HG03571 (cell line): ENCODE measurements around the gene TRAPPC3.
"Not testable (repeated sequence)": the region's sequence is repeated elsewhere in the genome, so short reads cannot be mapped to it uniquely, and the experiment has no call there.

ENCODE experiments used
- ATAC-seq: cut with Tn5 transposase; IDR thresholded peaks from one replicate; pipeline ENCODE4 v1.9.1; 2021; ENCODE audit not compliant: unreplicated experiment

TRAPPC3 gene

DNA sequence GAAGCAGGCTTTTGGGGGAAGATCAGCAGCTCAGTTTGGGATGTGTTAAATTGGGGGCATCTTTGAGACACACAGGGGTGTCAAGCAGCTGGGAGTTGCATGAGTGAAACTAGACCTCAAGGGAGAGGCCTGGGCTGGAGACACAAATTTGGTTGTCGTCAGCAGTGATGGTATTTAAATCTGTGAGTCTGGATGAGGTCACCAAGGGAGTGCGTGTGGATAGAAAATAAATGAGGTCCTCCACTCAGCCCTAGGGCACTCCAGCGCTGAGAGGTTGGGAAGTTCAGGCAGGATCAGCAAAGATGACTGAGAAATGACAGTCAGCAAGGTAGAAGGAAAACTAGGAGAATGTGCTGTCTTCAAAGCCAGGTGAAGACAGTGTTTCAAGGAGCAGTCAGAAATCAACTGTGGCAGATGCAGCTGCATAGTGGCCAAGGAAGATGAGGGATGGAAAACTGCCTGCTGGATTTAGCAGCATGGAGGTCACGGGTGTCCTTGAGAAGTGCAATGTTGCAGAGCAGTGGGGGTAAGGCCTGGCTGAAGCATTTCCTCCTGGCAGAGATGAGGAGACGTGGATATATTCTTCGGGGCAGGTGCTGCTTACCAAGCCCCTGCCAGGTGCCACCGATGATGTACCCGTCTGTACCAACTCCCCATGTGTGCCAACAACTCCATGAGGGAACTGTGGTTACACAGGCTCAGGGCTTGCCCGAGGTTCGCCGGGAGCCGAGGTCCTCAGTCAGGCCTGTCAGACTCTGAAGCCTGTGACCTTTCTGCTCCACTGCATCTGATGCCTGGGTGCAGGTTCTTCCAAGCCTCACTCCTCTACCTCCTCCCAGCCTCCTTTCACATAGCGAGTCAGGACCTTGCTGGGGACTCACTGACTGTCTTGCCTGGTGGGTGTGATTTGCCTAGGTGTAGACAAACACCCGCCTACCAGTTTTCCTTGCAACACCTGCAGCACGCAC is 17.9 kb upstream of the TRAPPC3 start:
- ATAC-seq, result no peak

- no peak for ATAC-seq
These were observed 16.9 kb upstream of the TRAPPC3 start for GRCh38 chr1:36166136-36166535.

- no peak for ATAC-seq
These were observed 15.9 kb upstream of the TRAPPC3 start for GRCh38 chr1:36165145-36165544.

DNA sequence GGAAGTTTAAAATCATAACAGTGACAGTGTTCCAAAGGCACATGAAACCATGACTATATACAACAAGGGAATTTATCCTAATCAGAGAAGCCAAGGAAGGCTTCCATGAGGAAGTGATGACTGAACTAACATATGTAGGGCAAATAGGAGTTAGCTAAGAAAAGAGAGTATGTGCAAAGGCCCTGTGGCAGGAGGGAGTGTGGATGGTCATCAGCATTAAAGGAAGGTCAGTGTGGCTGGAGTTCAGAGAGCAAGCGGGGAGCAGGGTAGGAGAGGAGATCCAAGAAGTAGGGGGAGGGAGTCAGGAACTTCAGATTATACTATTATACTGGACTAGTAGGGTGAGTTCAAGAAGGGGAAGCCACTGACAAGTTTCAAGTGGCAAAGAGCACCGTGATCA is 15.1 kb upstream of the TRAPPC3 start:
- ATAC-seq, result no peak

DNA sequence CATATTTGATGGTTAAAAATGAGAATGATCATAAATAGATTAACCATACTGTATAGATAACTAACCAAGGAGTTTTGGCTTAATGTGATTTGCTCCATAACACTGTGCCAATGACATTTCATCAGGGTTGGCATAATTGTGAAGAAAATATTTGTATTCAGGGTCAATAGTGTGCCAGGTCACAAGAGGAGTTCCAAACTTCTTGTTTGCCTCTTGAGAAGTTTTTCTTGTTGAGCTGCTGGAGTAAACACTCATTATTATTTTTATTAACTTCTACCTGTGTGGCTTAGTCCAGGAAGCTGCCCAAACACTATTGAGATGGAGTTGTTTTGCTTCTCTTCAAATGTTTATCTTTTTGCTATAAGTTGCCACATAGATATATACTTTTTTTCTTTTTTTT is 14.1 kb upstream of the TRAPPC3 start:
- no peak for ATAC-seq

DNA sequence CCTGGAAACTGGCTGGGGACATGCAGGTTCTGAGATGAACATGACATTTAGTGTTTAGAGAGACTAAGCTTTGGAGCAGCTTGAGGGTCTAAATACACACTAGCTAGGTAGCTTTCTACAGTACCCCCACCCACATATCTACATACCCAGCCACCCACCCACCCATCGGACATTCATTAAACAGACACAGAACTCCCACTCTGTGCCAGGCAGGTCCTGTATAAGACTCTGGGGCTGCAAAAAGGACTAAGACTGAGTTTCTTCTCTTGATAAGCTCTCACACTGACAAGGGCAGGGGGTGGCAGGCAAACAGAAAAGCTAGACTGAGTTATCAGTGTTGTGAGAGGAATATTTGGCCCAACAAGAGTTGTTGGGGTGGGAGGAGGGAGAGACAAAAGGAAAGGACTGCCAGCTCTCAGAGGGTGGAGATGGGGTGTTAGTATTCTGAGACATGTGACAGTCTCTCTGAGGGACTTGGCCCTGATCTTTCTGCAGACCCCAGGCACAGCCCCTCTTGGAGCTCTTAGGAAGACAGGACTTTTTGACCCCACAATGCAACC is 13.5 kb upstream of the TRAPPC3 start:
- no peak for ATAC-seq

GRCh38 chr1:36161641-36162531 is 12.6 kb upstream of the TRAPPC3 start:
- ATAC-seq, result peak; percentile 53

- ATAC-seq, result no peak
These were observed 11.7 kb upstream of the TRAPPC3 start for GRCh38 chr1:36160949-36161485.

GRCh38 chr1:36160388-36160948 is 11.2 kb upstream of the TRAPPC3 start:
- no peak for ATAC-seq

DNA sequence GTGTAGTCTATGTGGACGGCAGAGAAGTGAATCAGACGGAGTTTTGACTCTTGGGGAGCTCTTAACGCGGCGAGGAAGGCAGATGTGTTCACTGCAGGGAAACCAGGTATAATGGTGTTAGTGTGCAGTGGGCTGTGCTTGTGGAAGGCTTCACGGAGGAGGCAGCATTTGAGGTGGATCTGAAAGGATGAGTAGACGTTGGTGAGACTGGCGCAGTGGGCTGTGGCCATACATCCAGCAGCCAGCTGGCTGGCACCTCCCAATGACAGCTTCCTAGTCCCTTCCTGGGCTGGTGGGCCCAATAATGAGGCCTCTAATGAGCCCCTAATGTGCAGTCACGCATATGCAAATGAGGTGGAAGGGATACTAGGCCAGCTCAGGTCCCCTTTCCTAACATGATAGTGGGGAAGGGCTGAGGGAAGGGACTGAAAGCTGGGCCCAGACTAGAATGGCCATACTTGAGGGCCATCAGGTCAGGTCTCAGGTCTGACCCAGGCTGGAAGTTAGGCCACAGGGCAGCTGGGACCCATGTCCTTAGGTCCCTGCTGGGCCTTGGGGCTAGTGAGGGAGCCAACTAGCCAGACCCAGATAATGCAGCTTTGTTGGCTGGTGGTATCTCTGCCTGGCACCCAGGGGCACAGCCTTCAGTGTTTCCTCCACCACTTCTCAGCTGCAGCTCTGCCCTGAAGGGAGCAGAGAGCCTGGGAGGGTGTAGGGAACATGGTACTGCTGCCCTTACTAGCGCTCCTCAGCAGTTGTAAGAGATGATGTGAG is 10.5 kb upstream of the TRAPPC3 start:
- ATAC-seq, result no peak

GRCh38 chr1:36158827-36159252 is 9.6 kb upstream of the TRAPPC3 start:
- ATAC-seq, result not testable (repeated sequence)

DNA sequence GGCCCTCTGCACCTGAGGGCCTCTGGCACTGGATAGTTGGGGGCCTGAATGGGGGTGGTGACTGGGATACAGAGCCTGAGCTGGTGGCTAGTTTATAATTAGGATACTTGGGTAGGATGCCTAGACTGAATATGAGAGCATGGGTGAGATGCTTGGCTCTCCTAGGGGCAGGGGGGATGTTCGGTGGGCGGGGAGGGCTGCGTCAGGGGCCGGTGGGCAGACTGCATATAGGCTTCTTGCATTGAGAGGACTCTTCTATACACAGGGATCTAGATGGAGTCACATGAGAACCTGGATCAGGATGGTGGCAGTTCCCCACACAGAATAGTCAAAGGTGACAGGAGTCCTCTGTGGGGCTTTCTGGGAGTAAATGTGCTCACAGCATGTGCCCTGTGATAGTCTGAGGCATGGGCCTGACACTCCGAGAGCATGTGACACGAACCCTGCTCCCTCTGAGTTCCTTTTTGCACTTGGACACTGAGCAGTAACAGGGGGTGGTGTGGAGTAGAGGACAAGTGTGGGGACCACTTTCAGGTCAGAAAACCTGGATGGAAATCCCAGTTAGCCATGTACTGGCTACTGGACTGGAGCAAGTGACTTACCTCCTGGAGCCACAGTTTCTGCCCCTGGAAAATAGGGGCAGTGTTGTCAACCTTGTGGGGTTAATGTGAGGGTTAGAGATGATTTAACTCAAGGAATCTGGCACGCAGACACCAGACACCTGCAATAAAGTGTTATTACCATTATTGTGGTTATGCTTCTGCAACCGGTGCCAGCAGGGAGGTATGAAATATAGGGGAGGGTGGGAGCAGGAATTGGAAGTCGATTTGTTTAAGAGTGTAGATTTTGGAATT is 8.9 kb upstream of the TRAPPC3 start:
- no peak for ATAC-seq

DNA sequence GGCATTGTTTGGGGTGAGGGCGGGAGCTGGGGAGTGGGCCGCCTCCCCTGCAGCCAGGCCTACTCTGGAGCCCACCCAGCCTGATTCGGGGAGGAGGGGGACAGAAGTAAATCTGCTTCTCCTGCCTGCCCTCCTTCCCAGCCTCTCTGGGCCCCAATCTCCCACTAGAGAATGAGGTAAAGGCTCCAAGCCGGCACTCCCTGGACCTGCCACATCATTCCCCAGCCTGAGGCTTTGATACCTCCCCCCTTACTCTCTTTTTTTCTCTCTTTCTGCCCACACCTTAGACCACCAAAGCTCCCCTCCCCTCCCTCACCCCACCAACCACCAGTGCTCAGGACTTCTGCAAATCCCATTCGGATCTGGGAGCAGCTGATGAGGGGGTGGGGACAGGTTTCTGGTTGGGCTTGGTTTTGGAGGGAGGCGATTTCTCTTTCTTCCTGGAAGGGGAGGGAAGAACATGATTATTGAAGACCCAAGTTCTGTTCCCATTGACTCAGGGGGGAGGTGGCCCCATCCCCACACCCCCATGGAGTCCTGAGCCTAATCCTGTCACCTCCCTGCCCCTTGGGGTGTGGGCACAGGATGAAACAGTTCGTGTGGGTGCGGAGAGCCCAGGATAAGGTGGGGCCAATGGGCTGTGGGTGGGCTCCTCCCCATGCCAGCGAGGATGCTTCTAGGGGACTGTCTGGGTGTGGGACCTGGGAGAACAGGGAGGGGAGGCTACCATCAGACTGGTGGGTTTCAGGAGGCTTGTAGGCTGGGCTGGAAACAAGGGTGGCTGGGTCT is 8.0 kb upstream of the TRAPPC3 start:
- no peak for ATAC-seq

- ATAC-seq, result no peak
These were observed 7.2 kb upstream of the TRAPPC3 start for GRCh38 chr1:36156329-36157114.

DNA sequence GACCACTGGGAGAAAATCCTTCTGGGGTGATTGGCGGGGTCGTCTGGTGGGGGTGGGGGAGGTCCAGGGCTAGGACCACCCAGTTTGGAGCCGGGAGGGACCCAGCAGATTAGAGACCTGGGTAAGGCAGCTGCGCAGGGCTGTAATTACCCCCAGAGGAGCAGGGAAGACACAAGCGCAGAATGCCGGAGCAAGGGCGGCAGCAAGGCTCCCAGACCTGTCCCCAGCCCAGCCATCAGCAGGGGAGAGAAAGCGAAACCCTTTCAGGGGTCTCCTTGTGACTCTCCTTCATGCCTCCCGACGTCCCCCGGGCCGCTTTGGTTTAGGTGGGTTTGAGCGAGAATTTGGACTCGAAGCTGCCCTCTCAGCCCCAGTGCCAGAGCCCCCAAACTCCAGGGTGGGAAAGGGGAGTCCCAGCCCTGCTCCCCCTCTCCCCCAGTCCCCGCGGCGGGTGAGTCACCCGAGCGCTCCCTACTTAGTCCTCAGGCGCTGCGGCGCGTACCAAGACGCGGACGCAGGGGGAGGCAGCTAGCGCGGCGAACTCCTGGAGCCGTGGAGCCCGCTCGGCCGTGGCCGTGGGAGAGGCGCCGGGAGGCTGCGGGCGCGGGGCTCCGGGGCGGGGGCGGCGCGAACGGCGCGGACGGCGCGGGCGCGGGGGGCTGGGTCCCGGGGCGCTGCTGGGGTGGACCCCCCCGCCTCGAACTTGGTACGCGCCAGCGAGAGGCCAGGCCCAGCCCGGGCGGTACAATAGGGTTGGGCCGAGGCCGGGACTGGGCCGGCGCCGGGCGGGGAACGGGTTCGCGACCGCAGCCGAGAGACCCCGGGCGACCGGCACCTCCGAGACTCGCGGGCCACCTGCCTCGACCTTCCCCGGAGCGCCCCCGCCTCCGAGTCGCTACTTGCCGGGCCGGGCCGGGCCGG is 6.4 kb upstream of the TRAPPC3 start, which contains the start of gene MAP7D1:
MAP7D1 (plus strand) TSS at position 753 of the 921 bp plus-strand sequence. CDS start 258 bp downstream, outside the sequence.
- ATAC-seq, result no peak

- no peak for ATAC-seq
These were observed 5.6 kb upstream of the TRAPPC3 start for GRCh38 chr1:36154765-36155407.
